Neural cell (in vitro differentiated cells): ENCODE results near the gene CDKN3. TPM values are rescaled to one million over a fixed set of nuclear protein-coding genes. Genes with fewer than 3 reads are reported as not detected.
A peak's percentile ranks its signal among the peaks of the same experiment; 100 is the strongest.

ENCODE experiments used
- H2AFZ ChIP-seq: fragments of 200-600, 300-800 bp; sonication (generic), shearing (Covaris generic); 2 replicates; pipeline ENCODE4 v1.6.0; 2014; ENCODE audit warnings: low read depth, mild to moderate bottlenecking, antibody characterized with exemption, low read length, moderate library complexity
- H3F3A ChIP-seq: fragments of 200-600 bp; shearing (Covaris generic); 2 replicates; pipeline ENCODE4 v1.6.1; 2016; ENCODE audit warnings: mild to moderate bottlenecking, moderate library complexity, mixed read lengths, antibody characterized with exemption, low read length; ENCODE audit not compliant: insufficient read depth, poor library complexity, severe bottlenecking
- H3K27ac ChIP-seq: fragments of 200-600, 300-800 bp; sonication (generic), shearing (Covaris generic); 2 replicates; pipeline ENCODE4 v1.5.1; 2014; ENCODE audit warnings: mild to moderate bottlenecking, low read length, moderate library complexity
- H3K27me3 ChIP-seq: fragments of 300-800, 200-600 bp; sonication (generic), shearing (Covaris generic); 2 replicates; pipeline ENCODE4 v1.6.0; 2014; ENCODE audit warnings: mild to moderate bottlenecking, low read depth, low read length, moderate library complexity; ENCODE audit not compliant: insufficient read depth
- H3K36me3 ChIP-seq: fragments of 300-800, 200-600 bp; sonication (generic), shearing (Covaris generic); 2 replicates; pipeline ENCODE4 v1.5.1; 2014; ENCODE audit warnings: mild to moderate bottlenecking, antibody characterized with exemption, low read length, moderate library complexity; ENCODE audit not compliant: insufficient read depth
- H3K4me2 ChIP-seq: fragments of 300-800, 200-600 bp; sonication (generic), shearing (Covaris generic); 2 replicates; pipeline ENCODE4 v1.6.0; 2014; ENCODE audit warnings: mild to moderate bottlenecking, low read length
- H3K4me3 ChIP-seq: fragments of 300-800, 200-600 bp; sonication (generic), shearing (Covaris generic); 2 replicates; pipeline ENCODE4 v1.5.1; 2014; ENCODE audit warnings: mild to moderate bottlenecking, low read length, moderate library complexity
- H3K79me2 ChIP-seq: fragments of 200-600 bp; shearing (Covaris generic); replicated peaks from 2 replicates; pipeline ENCODE4 v1.6.0; 2014; ENCODE audit warnings: mild to moderate bottlenecking, low read length, moderate library complexity; ENCODE audit not compliant: insufficient read depth
- H3K9ac ChIP-seq: fragments of 300-800, 200-600 bp; sonication (generic), shearing (Covaris generic); 2 replicates; pipeline ENCODE4 v1.6.1; 2016; ENCODE audit warnings: mild to moderate bottlenecking, low read length, mixed read lengths
- H3K9me2 ChIP-seq: fragments of 200-600 bp; shearing (Covaris generic); 2 replicates; pipeline ENCODE4 v1.6.1; 2016; ENCODE audit warnings: mild to moderate bottlenecking, low read length, mixed read lengths; ENCODE audit not compliant: insufficient read depth
- H3K9me3 ChIP-seq: fragments of 200-600, 300-800 bp; sonication (generic), shearing (Covaris generic); 2 replicates; pipeline ENCODE4 v1.6.1; 2016; ENCODE audit warnings: mild to moderate bottlenecking, mixed run types, low read length, moderate library complexity, mixed read lengths
- H4K20me1 ChIP-seq: fragments of 200-600 bp; shearing (Covaris generic); 2 replicates; pipeline ENCODE4 v1.6.1; 2016; ENCODE audit warnings: mild to moderate bottlenecking, mixed run types; ENCODE audit not compliant: insufficient read depth
- EP300 ChIP-seq: fragments of 450-650 bp; conservative IDR thresholded peaks from 2 replicates; pipeline ENCODE4 v1.6.1; 2014; ENCODE audit warnings: antibody characterized with exemption, mild to moderate bottlenecking, moderate library complexity; ENCODE audit not compliant: poor library complexity, severe bottlenecking
- EZH2 ChIP-seq: fragments of 200-600, 300-800 bp; shearing (Covaris generic), sonication (generic); IDR thresholded peaks from 2 replicates; pipeline ENCODE4 v1.6.1; 2014; ENCODE audit warnings: antibody characterized with exemption, low read length, borderline replicate concordance, mild to moderate bottlenecking; ENCODE audit not compliant: insufficient read depth, poor library complexity, severe bottlenecking
- MXI1 ChIP-seq: fragments of 450-650 bp; conservative IDR thresholded peaks from 2 replicates; pipeline ENCODE4 v1.6.1; 2014; ENCODE audit warnings: antibody characterized with exemption, mild to moderate bottlenecking; ENCODE audit not compliant: poor library complexity, severe bottlenecking
- POLR2AphosphoS5 ChIP-seq: IDR thresholded peaks from 2 replicates; pipeline ENCODE4 v1.6.1; 2012
- RAD21 ChIP-seq: fragments of 450-650 bp; conservative IDR thresholded peaks from 2 replicates; pipeline ENCODE4 v1.6.1; 2014; ENCODE audit warnings: antibody characterized with exemption, mild to moderate bottlenecking, moderate library complexity
- SMC3 ChIP-seq: fragments of 450-650 bp; conservative IDR thresholded peaks from 2 replicates; pipeline ENCODE4 v1.6.1; 2014; ENCODE audit warnings: antibody characterized with exemption, mild to moderate bottlenecking, moderate library complexity; ENCODE audit not compliant: poor library complexity
- TAF1 ChIP-seq: IDR thresholded peaks from 2 replicates; pipeline ENCODE4 v1.6.1; 2012; ENCODE audit warnings: low read depth
- polyA minus RNA-seq: library from RNA; depleted of rRNA, polyadenylated mRNA; stranded (reverse); fragments of >200 nt; gene quantifications from 2 replicates; pipeline ENCODE4 v1.2.3, GENCODE V29; 2014
- polyA plus RNA-seq: library from polyadenylated mRNA; depleted of rRNA; stranded (reverse); fragments of >200 nt; gene quantifications from 2 replicates; pipeline ENCODE4 v1.2.3, GENCODE V29; 2014
- TF ChIP-seq, protein P1 (sequence below): fragments of 450-650 bp; IDR thresholded peaks from 2 replicates; pipeline ENCODE4 v1.5.1; 2014; ENCODE audit warnings: antibody characterized with exemption, mild to moderate bottlenecking, moderate library complexity; ENCODE audit not compliant: poor library complexity, severe bottlenecking
- TF ChIP-seq, protein P2 (sequence below): IDR thresholded peaks from 2 replicates; pipeline ENCODE4 v1.6.1; 2012; ENCODE audit warnings: borderline replicate concordance

CDKN3 gene, protein sequence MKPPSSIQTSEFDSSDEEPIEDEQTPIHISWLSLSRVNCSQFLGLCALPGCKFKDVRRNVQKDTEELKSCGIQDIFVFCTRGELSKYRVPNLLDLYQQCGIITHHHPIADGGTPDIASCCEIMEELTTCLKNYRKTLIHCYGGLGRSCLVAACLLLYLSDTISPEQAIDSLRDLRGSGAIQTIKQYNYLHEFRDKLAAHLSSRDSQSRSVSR
- polyA plus RNA-seq (0.94 and 5.9 TPM in 2 replicates), polyA minus RNA-seq (0.93 and 3.7 TPM in 2 replicates)

DNA sequence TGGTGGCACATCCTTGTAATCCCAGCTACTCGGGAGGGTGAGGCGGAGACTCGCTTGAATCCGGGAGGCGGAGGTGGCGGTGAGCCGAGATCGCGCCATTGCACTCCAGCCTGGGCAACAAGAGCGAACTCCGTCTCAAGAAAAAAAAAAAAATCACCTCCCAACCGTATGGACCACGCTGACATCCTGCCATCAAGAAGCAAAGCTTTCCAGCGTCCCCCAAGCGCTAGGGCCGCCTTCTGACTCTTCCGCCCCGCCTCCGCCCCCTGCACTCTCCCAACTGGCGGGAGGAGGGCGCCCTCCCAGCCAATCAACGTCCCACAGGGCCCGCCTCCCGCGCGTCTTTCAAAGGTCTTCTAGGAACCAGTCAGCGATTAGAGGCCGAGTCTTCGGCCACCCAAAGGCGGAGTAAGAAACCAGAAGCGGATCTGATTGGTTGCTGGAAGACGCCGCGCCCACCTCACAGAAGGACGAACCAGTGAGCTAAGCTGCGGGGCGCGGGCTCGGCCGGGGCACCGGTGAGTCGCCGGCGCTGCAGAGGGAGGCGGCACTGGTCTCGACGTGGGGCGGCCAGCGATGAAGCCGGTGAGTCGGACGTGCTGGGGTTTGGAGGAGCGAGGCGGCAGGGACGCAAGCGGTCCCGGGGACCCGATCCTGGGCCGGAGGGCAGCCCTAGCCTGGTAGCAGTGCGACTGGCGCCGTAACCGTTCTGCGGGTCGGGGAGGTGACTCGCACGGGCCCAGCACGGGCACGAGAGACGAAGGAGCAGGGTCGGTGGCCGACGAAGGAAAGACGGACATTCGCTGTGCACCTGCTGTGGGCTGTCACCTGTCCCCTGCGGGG lies at the start of gene CDKN3:
Gene CDKN3 (plus strand): TSS at position 515 of the 843 bp plus-strand sequence. CDS start 62 bp downstream, at position 577.
- Histone ChIP-seq H3K9me2 (no peaks in the 10 kb centered on the region), H3K27me3 (no peaks in the 10 kb centered on the region), H3K4me2 (peak within 1 kb of the TSS; percentile 80), H3K9me3 (no peaks in the 10 kb centered on the region), H3F3A (no peaks in the 10 kb centered on the region), H2AFZ (peak within 1 kb of the TSS; percentile 91), H3K4me3 (peak within 1 kb of the TSS; percentile 100), H3K9ac (peak within 1 kb of the TSS; percentile 56), H4K20me1 (no peaks in the 10 kb centered on the region), H3K27ac (no peak within 1 kb of the TSS), H3K36me3 (no peaks in the 10 kb centered on the region), H3K79me2 (no peaks in the 10 kb centered on the region)
- TF ChIP-seq EZH2 (no peak), POLR2AphosphoS5 (peak; percentile 34), RAD21 (peak; percentile 17), EP300 (peak; percentile 29), MXI1 (peak; percentile 80), TAF1 (no peak), SMC3 (no peak)
- TF ChIP-seq, protein P1, sequence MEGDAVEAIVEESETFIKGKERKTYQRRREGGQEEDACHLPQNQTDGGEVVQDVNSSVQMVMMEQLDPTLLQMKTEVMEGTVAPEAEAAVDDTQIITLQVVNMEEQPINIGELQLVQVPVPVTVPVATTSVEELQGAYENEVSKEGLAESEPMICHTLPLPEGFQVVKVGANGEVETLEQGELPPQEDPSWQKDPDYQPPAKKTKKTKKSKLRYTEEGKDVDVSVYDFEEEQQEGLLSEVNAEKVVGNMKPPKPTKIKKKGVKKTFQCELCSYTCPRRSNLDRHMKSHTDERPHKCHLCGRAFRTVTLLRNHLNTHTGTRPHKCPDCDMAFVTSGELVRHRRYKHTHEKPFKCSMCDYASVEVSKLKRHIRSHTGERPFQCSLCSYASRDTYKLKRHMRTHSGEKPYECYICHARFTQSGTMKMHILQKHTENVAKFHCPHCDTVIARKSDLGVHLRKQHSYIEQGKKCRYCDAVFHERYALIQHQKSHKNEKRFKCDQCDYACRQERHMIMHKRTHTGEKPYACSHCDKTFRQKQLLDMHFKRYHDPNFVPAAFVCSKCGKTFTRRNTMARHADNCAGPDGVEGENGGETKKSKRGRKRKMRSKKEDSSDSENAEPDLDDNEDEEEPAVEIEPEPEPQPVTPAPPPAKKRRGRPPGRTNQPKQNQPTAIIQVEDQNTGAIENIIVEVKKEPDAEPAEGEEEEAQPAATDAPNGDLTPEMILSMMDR: peak; percentile 81
- TF ChIP-seq, protein P2, sequence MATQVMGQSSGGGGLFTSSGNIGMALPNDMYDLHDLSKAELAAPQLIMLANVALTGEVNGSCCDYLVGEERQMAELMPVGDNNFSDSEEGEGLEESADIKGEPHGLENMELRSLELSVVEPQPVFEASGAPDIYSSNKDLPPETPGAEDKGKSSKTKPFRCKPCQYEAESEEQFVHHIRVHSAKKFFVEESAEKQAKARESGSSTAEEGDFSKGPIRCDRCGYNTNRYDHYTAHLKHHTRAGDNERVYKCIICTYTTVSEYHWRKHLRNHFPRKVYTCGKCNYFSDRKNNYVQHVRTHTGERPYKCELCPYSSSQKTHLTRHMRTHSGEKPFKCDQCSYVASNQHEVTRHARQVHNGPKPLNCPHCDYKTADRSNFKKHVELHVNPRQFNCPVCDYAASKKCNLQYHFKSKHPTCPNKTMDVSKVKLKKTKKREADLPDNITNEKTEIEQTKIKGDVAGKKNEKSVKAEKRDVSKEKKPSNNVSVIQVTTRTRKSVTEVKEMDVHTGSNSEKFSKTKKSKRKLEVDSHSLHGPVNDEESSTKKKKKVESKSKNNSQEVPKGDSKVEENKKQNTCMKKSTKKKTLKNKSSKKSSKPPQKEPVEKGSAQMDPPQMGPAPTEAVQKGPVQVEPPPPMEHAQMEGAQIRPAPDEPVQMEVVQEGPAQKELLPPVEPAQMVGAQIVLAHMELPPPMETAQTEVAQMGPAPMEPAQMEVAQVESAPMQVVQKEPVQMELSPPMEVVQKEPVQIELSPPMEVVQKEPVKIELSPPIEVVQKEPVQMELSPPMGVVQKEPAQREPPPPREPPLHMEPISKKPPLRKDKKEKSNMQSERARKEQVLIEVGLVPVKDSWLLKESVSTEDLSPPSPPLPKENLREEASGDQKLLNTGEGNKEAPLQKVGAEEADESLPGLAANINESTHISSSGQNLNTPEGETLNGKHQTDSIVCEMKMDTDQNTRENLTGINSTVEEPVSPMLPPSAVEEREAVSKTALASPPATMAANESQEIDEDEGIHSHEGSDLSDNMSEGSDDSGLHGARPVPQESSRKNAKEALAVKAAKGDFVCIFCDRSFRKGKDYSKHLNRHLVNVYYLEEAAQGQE: no peak

DNA sequence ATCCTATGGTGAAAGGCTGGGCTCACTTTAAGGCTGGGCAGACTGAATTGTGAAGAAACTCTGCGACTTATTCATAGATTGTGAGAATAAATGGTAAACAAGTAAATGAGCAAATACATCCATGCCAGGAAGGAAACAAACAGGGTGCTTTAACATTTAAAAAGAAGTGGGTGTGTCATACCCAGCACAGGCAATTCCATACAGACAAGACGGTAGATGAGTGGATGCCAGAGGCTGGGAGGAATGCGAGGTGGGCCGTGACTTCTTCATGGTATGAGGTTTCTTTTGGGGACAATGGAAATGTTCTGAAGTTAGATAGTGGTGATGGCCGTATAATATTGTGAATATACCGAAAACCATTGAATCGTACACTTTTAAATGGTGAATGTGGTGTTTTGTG lies 49.8 kb upstream of the CDKN3 start:
- Histone ChIP-seq H3K9ac (no peak overlapping the region), H3K27ac (no peak overlapping the region), H3F3A (no peaks in the 10 kb centered on the region), H3K9me2 (no peaks in the 10 kb centered on the region), H3K4me2 (no peak overlapping the region), H3K27me3 (no peaks in the 10 kb centered on the region), H4K20me1 (no peaks in the 10 kb centered on the region), H3K79me2 (no peaks in the 10 kb centered on the region), H3K9me3 (no peaks in the 10 kb centered on the region), H2AFZ (no peak overlapping the region), H3K4me3 (no peak overlapping the region), H3K36me3 (no peaks in the 10 kb centered on the region)
- TF ChIP-seq SMC3: no peak
- TF ChIP-seq, protein P2: no peak
- TF ChIP-seq RAD21: no peak
- TF ChIP-seq EZH2: no peak
- no peak for TF ChIP-seq TAF1
- TF ChIP-seq MXI1: no peak
- no peak for TF ChIP-seq POLR2AphosphoS5
- no peak for TF ChIP-seq EP300
- TF ChIP-seq, protein P1: no peak
